Skin epidermis (tissue), 12 donors: ENCODE results near the gene RASA2.
A peak's percentile ranks its signal among the peaks of the same experiment; 100 is the strongest.
"Not testable (repeated sequence)": the region's sequence is repeated elsewhere in the genome, so short reads cannot be mapped to it uniquely, and the experiment has no call there.

Experiments
- H3K27ac ChIP-seq, 21 experiments: fragments of 200-600 bp; sonication (generic) in 11 of 21; one replicate each; pipeline ENCODE4 v1.5.0; 2020; ENCODE audit warnings: mild to moderate bottlenecking in 3 of 21, inconsistent platforms in 2 of 21, moderate library complexity in 2 of 21
- H3K4me3 ChIP-seq, 7 experiments: fragments of 200-600 bp; sonication (generic) in 2 of 7; one replicate each; pipeline ENCODE4 v1.5.0; 2020; ENCODE audit warnings: inconsistent platforms in 2 of 7, mild to moderate bottlenecking in 2 of 7, moderate library complexity in 1 of 7

Gene RASA2

GRCh38 chr3:141455603-141456300 lies 31.1 kb upstream of the RASA2 start:
- Histone ChIP-seq H3K4me3 (peak overlapping the region in 2 of 7 experiments; percentile 6 to 8), H3K27ac (peak overlapping the region in 17 of 21 experiments; percentile 2 to 86 (median 65))

GRCh38 chr3:141456301-141456625 lies 30.6 kb upstream of the RASA2 start:
- H3K27ac ChIP-seq = peak overlapping the region in 14 of 21 experiments; percentile 2 to 86 (median 52)

GRCh38 chr3:141457624-141458236 lies 29.1 kb upstream of the RASA2 start:
- no peak overlapping the region for H3K4me3 ChIP-seq
- peak overlapping the region in 3 of 21 experiments; percentile 47 to 86 (median 65) for H3K27ac ChIP-seq

More at GRCh38 chr3:141456301-141456625, 30.6 kb upstream of the RASA2 start:
- no peak overlapping the region for H3K4me3 ChIP-seq

GRCh38 chr3:141459008-141459407 lies 27.8 kb upstream of the RASA2 start:
- H3K4me3 ChIP-seq = no peak overlapping the region
- no peak overlapping the region for H3K27ac ChIP-seq

GRCh38 chr3:141460097-141460704 lies 26.6 kb upstream of the RASA2 start:
- Histone ChIP-seq H3K4me3 (no peak overlapping the region), H3K27ac (no peak overlapping the region)

- Histone ChIP-seq H3K4me3 (no peak overlapping the region), H3K27ac (no peak overlapping the region)
Observed at GRCh38 chr3:141462176-141462859, 24.5 kb upstream of the RASA2 start.

- Histone ChIP-seq H3K27ac (no peak overlapping the region), H3K4me3 (no peak overlapping the region)
Observed at GRCh38 chr3:141465221-141465620, 21.6 kb upstream of the RASA2 start.

- Histone ChIP-seq H3K27ac (no peak overlapping the region), H3K4me3 (no peak overlapping the region)
Observed at GRCh38 chr3:141466633-141467169, 20.1 kb upstream of the RASA2 start.

- H3K4me3 ChIP-seq = no peak overlapping the region
- H3K27ac ChIP-seq = no peak overlapping the region
Observed at GRCh38 chr3:141469720-141470119, 17.1 kb upstream of the RASA2 start.

- no peak overlapping the region for H3K27ac ChIP-seq
- no peak overlapping the region for H3K4me3 ChIP-seq
Observed at GRCh38 chr3:141471160-141471559, 15.7 kb upstream of the RASA2 start.

GRCh38 chr3:141476033-141476432 lies 10.8 kb upstream of the RASA2 start:
- Histone ChIP-seq H3K27ac (no peak overlapping the region), H3K4me3 (no peak overlapping the region)

- no peak overlapping the region for H3K4me3 ChIP-seq
- no peak overlapping the region for H3K27ac ChIP-seq
Observed at GRCh38 chr3:141477224-141477623, 9.6 kb upstream of the RASA2 start.

GRCh38 chr3:141478139-141478538 lies 8.7 kb upstream of the RASA2 start:
- Histone ChIP-seq H3K4me3 (no peak overlapping the region), H3K27ac (no peak overlapping the region)

GRCh38 chr3:141478840-141479239 lies 8.0 kb upstream of the RASA2 start:
- not testable (repeated sequence) for H3K4me3 ChIP-seq, H3K27ac ChIP-seq

- no peak overlapping the region for H3K4me3 ChIP-seq
- H3K27ac ChIP-seq = no peak overlapping the region
Observed at GRCh38 chr3:141482245-141482922, 4.4 kb upstream of the RASA2 start.

- peak overlapping the region in 3 of 21 experiments; percentile 27 to 85 (median 65) for H3K27ac ChIP-seq
- H3K4me3 ChIP-seq = no peak overlapping the region
Observed at GRCh38 chr3:141484701-141485287, 2.0 kb upstream of the RASA2 start.

- Histone ChIP-seq H3K4me3 (peak overlapping the region in 6 of 7 experiments; percentile 65 to 91 (median 83)), H3K27ac (peak overlapping the region in 20 of 21 experiments; percentile 26 to 100 (median 74))
Observed at GRCh38 chr3:141485641-141486495, 959 bp upstream of the RASA2 start.

GRCh38 chr3:141486496-141486745 lies 406 bp upstream of the RASA2 start:
- Histone ChIP-seq H3K27ac (peak overlapping the region in 20 of 21 experiments; percentile 26 to 100 (median 74)), H3K4me3 (peak overlapping the region; percentile 33 to 91 (median 83))
